Activated CD4-positive, alpha-beta T cell treated with anti-CD3 and anti-CD28 coated beads, Interleukin-2, Interleukin-4, amounts not matched to agents 100 ng/mL and 50 ng/mL, durations not matched to agents 16 hours and 8 hours (primary cell): ENCODE results near the gene TYW3.
A peak's percentile ranks its signal among the peaks of the same experiment; 100 is the strongest.

Experiments used
- DNase-seq: peaks from one replicate; pipeline ENCODE4 v3.0.0-alpha.2; 2020; ENCODE audit warnings: low spot score

The TYW3 gene

GRCh38 chr1:74732960-74733603, at the start of gene TYW3, which contains the start of gene CRYZ:
TSS of gene TYW3 (plus strand) at chr1:74733152. CDS start at chr1:74733245, 93 bp downstream.
TSS of gene CRYZ (minus strand) at chr1:74733050. CDS start at chr1:74724821, 8,229 bp downstream.
- peak; percentile 93 for DNase-seq

- no peak for DNase-seq
These were observed 49.3 kb upstream of the TYW3 start for GRCh38 chr1:74683656-74684055.

GRCh38 chr1:74684301-74684700, 48.7 kb upstream of the TYW3 start:
- DNase-seq = no peak

GRCh38 chr1:74686928-74687327, 46.0 kb upstream of the TYW3 start:
- DNase-seq = no peak

GRCh38 chr1:74689621-74690363, 43.2 kb upstream of the TYW3 start:
- peak; percentile 66 for DNase-seq

GRCh38 chr1:74690364-74690696, 42.6 kb upstream of the TYW3 start:
- no peak for DNase-seq

GRCh38 chr1:74690909-74691308, 42.0 kb upstream of the TYW3 start:
- DNase-seq = no peak

- no peak for DNase-seq
These were observed 39.5 kb upstream of the TYW3 start for GRCh38 chr1:74693473-74693872.

GRCh38 chr1:74697832-74698231, 35.1 kb upstream of the TYW3 start:
- DNase-seq = no peak

- DNase-seq = no peak
These were observed 33.6 kb upstream of the TYW3 start for GRCh38 chr1:74699331-74699730.

GRCh38 chr1:74703386-74704182, 29.4 kb upstream of the TYW3 start:
- DNase-seq = no peak

- no peak for DNase-seq
These were observed 20.1 kb upstream of the TYW3 start for GRCh38 chr1:74712881-74713280.

- no peak for DNase-seq
These were observed 19.1 kb upstream of the TYW3 start for GRCh38 chr1:74713849-74714248.

- no peak for DNase-seq
These were observed 18.3 kb upstream of the TYW3 start for GRCh38 chr1:74714429-74715235.

- DNase-seq = no peak
These were observed 17.8 kb upstream of the TYW3 start for GRCh38 chr1:74715236-74715502.

GRCh38 chr1:74715806-74716205, 17.1 kb upstream of the TYW3 start:
- no peak for DNase-seq

GRCh38 chr1:74716822-74717221, 16.1 kb upstream of the TYW3 start:
- DNase-seq = no peak

- DNase-seq = no peak
These were observed 15.3 kb upstream of the TYW3 start for GRCh38 chr1:74717626-74718025.

GRCh38 chr1:74726063-74726462, 6.9 kb upstream of the TYW3 start:
- DNase-seq = no peak

GRCh38 chr1:74728736-74729135, 4.2 kb upstream of the TYW3 start:
- DNase-seq = no peak

- DNase-seq = peak; percentile 50
These were observed 3.0 kb upstream of the TYW3 start for GRCh38 chr1:74729741-74730478.
